Caco-2 (cell line): ENCODE measurements around the gene DRC7. TPM values are rescaled to one million over a fixed set of nuclear protein-coding genes. Genes with fewer than 3 reads are reported as not detected.

Source experiments
- BruUV-seq: library from RNA; stranded (reverse); fragments of 400-500 nt; replicated peaks from 2 replicates; lab custom pipeline; 2021; lab: Mats Ljungman, UMichigan
- CTCF ChIA-PET: fragments of 300-600 bp; sonication (Branson Sonifier 250); formaldehyde crosslinking; loops from one replicate; lab custom pipeline; 2022; ENCODE audit warnings: antibody characterized with exemption; lab: Charles Lee
- POLR2A ChIA-PET: fragments of 300-600 bp; sonication (Branson Sonifier 250); formaldehyde crosslinking; loops from one replicate; lab custom pipeline; 2022; ENCODE audit warnings: antibody characterized with exemption; lab: Charles Lee
- DNase-seq, 2 experiments: peaks; one replicate each; pipeline versions ENCODE4 v3.0.0 to v3.0.0-alpha.2; 2020 to 2022
- H3K27me3 ChIP-seq: replicated peaks from 2 replicates; pipeline ENCODE4 v1.6.0; 2011; ENCODE audit warnings: low read length; ENCODE audit not compliant: control insufficient read depth, insufficient read depth
- H3K36me3 ChIP-seq: 2 replicates; pipeline ENCODE4 v1.5.1; 2011; ENCODE audit warnings: low read length; ENCODE audit not compliant: control insufficient read depth, insufficient read depth
- H3K4me1 ChIP-seq: fragments of 250-450 bp; sonication (Bioruptor Pico); 2 replicates; pipeline ENCODE4 v1.5.1; 2020; ENCODE audit warnings: mild to moderate bottlenecking
- H3K4me3 ChIP-seq: 2 replicates; pipeline ENCODE4 v1.5.1; 2011; ENCODE audit warnings: low read depth, mild to moderate bottlenecking, control low read depth, low read length
- H3K9me3 ChIP-seq: fragments of 250-450 bp; sonication (Bioruptor Pico); 2 replicates; pipeline ENCODE4 v1.5.1; 2020; ENCODE audit warnings: mild to moderate bottlenecking, moderate library complexity
- H3K27ac Mint-ChIP-seq: one replicate; pipeline ENCODE4 v1.8.0; 2022; ENCODE audit warnings: mixed read lengths; ENCODE audit not compliant: unreplicated experiment
- H3K27me3 Mint-ChIP-seq: one replicate; pipeline ENCODE4 v1.8.0; 2022; ENCODE audit warnings: mixed read lengths; ENCODE audit not compliant: insufficient read depth, unreplicated experiment
- H3K36me3 Mint-ChIP-seq: one replicate; pipeline ENCODE4 v1.8.0; 2022; ENCODE audit warnings: mild to moderate bottlenecking, mixed read lengths; ENCODE audit not compliant: insufficient read depth, unreplicated experiment
- H3K4me1 Mint-ChIP-seq: one replicate; pipeline ENCODE4 v1.8.0; 2022; ENCODE audit warnings: low read depth, mixed read lengths; ENCODE audit not compliant: unreplicated experiment
- H3K4me3 Mint-ChIP-seq: one replicate; pipeline ENCODE4 v1.8.0; 2022; ENCODE audit warnings: mild to moderate bottlenecking, moderate library complexity, mixed read lengths; ENCODE audit not compliant: unreplicated experiment
- H3K9me3 Mint-ChIP-seq: one replicate; pipeline ENCODE4 v1.8.0; 2022; ENCODE audit warnings: mixed read lengths; ENCODE audit not compliant: unreplicated experiment
- CTCF ChIP-seq, 2 experiments: fragments of 200-600 bp in 1 of 2; IDR thresholded peaks; 1 replicate in 1 of 2; 2 replicates in 1 of 2; pipeline versions ENCODE4 v1.5.1 to v1.8.0; 2011 to 2022; ENCODE audit warnings: antibody characterized with exemption in 1 of 2, control low read depth in 1 of 2, inconsistent platforms in 1 of 2, low read depth in 1 of 2, low read length in 1 of 2, mild to moderate bottlenecking in 1 of 2, moderate library complexity in 1 of 2; ENCODE audit not compliant: insufficient read depth in 1 of 2, severe bottlenecking in 1 of 2, unreplicated experiment in 1 of 2
- intact Hi-C: fragments of 100-400 bp; cut with micrococcal nuclease; formaldehyde crosslinking; loops from one replicate; pipeline ENCODE4 v1.10.0; 2022; ENCODE audit not compliant: unreplicated experiment
- total RNA-seq: library from RNA; stranded (reverse); gene quantifications from 2 replicates; pipeline ENCODE4 v1.2.3, GENCODE V29; 2022

DRC7 gene
- total RNA-seq, 1 experiment from 2014 or later: 1.1 TPM

GRCh38 chr16:57722210-57722499 is 27.5 kb downstream of the DRC7 start:
- Mint-ChIP-seq H3K27me3 (no peaks in the 10 kb centered on the region), H3K27ac (no peak overlapping the region), H3K36me3 (no peaks in the 10 kb centered on the region), H3K4me1 (no peaks in the 10 kb centered on the region), H3K4me3 (no peak overlapping the region), H3K9me3 (no peaks in the 10 kb centered on the region)
- no TSS peak for BruUV-seq
- Histone ChIP-seq H3K4me1 (no peaks in the 10 kb centered on the region), H3K4me3 (no peak overlapping the region), H3K27me3 (no peaks in the 10 kb centered on the region), H3K36me3 (no peaks in the 10 kb centered on the region), H3K9me3 (no peaks in the 10 kb centered on the region)
- DNase-seq: peak in 1 of 2 experiments; percentile 26
- CTCF ChIA-PET: interaction anchor here (2.0 kb wide), 1 partner anchor 14 kb away, joined by 11 read pairs; the partner anchor contains the start of gene KATNB1
- POLR2A ChIA-PET: no interaction called here
- intact Hi-C loops: no loop called here
- no peak for TF ChIP-seq CTCF (IDR thresholded peaks at IDR 0.05; ENCODE audit: insufficient read depth in 1 of 2, low read depth in 1 of 2, low read length in 1 of 2, severe bottlenecking in 1 of 2, unreplicated experiment in 1 of 2)

DNA sequence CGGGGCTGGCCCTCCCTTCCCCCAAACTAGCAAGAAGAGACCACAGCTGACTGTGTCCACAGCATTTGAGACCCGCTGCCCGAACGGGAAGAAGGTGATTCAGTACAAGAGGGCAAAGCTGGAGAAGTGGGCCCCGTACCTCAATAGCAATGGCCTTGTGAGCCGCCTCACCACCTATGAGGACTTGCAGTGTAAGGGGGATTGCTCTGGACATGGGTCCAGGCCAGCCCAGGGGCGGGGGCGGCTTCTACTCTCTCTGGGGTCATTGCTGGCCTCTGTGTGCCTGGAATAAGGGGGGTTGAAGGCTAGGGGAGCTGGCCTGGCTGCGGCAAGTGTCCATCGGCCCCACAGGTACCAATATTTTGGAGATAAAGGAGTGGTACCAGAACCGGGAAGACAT is 28.0 kb downstream of the DRC7 start:
- TF ChIP-seq CTCF (IDR thresholded peaks at IDR 0.05; ENCODE audit: insufficient read depth in 1 of 2, low read depth in 1 of 2, low read length in 1 of 2, severe bottlenecking in 1 of 2, unreplicated experiment in 1 of 2): no peak
- DNase-seq: no peak
- no peaks in the 10 kb centered on the region for H3K9me3 Mint-ChIP-seq
- no peaks in the 10 kb centered on the region for H3K9me3 ChIP-seq
- BruUV-seq: no TSS peak
- no peaks in the 10 kb centered on the region for H3K27me3 ChIP-seq
- no peaks in the 10 kb centered on the region for H3K36me3 ChIP-seq
- H3K36me3 Mint-ChIP-seq: no peaks in the 10 kb centered on the region
- ChIA-PET CTCF (interaction anchor here (0.6 to 2.0 kb wide), 4 partner anchors 13 to 86 kb away, joined by 3 to 11 read pairs (median 5); partner anchors contain the start of gene KATNB1), POLR2A (no interaction called here)
- no peak overlapping the region for H3K4me3 Mint-ChIP-seq
- H3K27me3 Mint-ChIP-seq: no peaks in the 10 kb centered on the region
- no peaks in the 10 kb centered on the region for H3K4me1 Mint-ChIP-seq
- H3K27ac Mint-ChIP-seq: no peak overlapping the region
- no peaks in the 10 kb centered on the region for H3K4me1 ChIP-seq
- intact Hi-C loops: no loop called here
- no peak overlapping the region for H3K4me3 ChIP-seq

GRCh38 chr16:57723170-57723569 is 28.6 kb downstream of the DRC7 start:
- Mint-ChIP-seq H3K9me3 (no peaks in the 10 kb centered on the region), H3K4me1 (no peaks in the 10 kb centered on the region), H3K27ac (no peak overlapping the region), H3K36me3 (no peaks in the 10 kb centered on the region), H3K4me3 (no peak overlapping the region), H3K27me3 (no peaks in the 10 kb centered on the region)
- Histone ChIP-seq H3K4me3 (no peak overlapping the region), H3K9me3 (no peaks in the 10 kb centered on the region), H3K27me3 (no peaks in the 10 kb centered on the region), H3K4me1 (no peaks in the 10 kb centered on the region), H3K36me3 (no peaks in the 10 kb centered on the region)
- DNase-seq: peak in 1 of 2 experiments; percentile 41
- ChIA-PET CTCF (interaction anchor here (0.6 to 2.0 kb wide), 4 partner anchors 13 to 85 kb away, joined by 3 to 11 read pairs (median 5); partner anchors contain the start of gene KATNB1), POLR2A (no interaction called here)
- intact Hi-C loops: no loop called here
- TF ChIP-seq CTCF (IDR thresholded peaks at IDR 0.05; ENCODE audit: insufficient read depth in 1 of 2, low read depth in 1 of 2, low read length in 1 of 2, severe bottlenecking in 1 of 2, unreplicated experiment in 1 of 2): no peak
- no TSS peak for BruUV-seq
